ENCODE measurements around the gene PRR20G. TPM values are rescaled to one million over a fixed set of nuclear protein-coding genes. Genes with fewer than 3 reads are reported as not detected.

PRR20G gene
- total RNA-seq, 1 experiment from 2014 or later = not detected

DNA sequence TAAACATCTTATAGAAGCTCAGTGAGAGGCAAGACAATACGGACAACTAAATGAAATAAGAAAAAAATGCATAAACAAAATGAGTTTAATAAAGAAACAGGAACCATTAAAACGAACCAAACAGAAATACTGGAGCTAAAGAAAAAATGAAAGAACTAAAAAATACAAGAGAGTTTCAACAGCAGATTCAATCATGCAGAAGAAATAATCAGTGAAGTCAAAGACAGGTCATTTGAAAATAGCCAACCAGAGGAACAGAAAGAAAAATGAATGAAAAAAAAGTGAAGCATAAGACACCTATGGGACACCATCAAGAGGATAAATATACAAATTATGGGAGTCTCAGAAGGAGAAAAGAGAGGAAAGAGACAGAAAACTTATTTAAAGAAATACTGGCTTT, 42.5 kb upstream of the PRR20G start:
- CTCF ChIA-PET = interaction anchor here (0.6 kb wide), 1 partner anchor 115 kb away, joined by 3 read pairs; no protein-coding TSS in a partner anchor
- POLR2A ChIA-PET = no interaction called here

GRCh38 chr3:127329631-127330285, 41.9 kb upstream of the PRR20G start:
- Mint-ChIP-seq H3K4me1 (ENCODE audit: low read depth, unreplicated experiment) (no peaks in the 10 kb centered on the region), H3K36me3 (ENCODE audit: insufficient read depth, unreplicated experiment) (no peaks in the 10 kb centered on the region), H3K4me3 (ENCODE audit: unreplicated experiment) (no peak overlapping the region), H3K27me3 (ENCODE audit: insufficient read depth, unreplicated experiment) (no peaks in the 10 kb centered on the region), H3K27ac (ENCODE audit: unreplicated experiment) (no peak overlapping the region), H3K9me3 (ENCODE audit: unreplicated experiment) (peaks cover 29% of the 10 kb centered on the region)
- DNase-seq = no peak
- ChIA-PET POLR2A (no interaction called here), CTCF (no interaction called here)
- Histone ChIP-seq H3K4me1 (no peaks in the 10 kb centered on the region), H3K27me3 (replicated peaks; ENCODE audit: control insufficient read depth, insufficient read depth, low read length) (no peaks in the 10 kb centered on the region), H3K9me3 (peaks cover 19% of the 10 kb centered on the region), H3K36me3 (ENCODE audit: control insufficient read depth, insufficient read depth, low read length) (no peaks in the 10 kb centered on the region), H3K4me3 (ENCODE audit: low read depth, low read length) (no peak overlapping the region)
- TF ChIP-seq CTCF (IDR thresholded peaks at IDR 0.05; ENCODE audit: insufficient read depth in 1 of 2, low read depth in 1 of 2, low read length in 1 of 2, severe bottlenecking in 1 of 2, unreplicated experiment in 1 of 2) = no peak
- intact Hi-C loops (cut with micrococcal nuclease; ENCODE audit: unreplicated experiment) = no loop called here
- no TSS peak for BruUV-seq (replicated peaks)

More for the DNA sequence above, 42.5 kb upstream of the PRR20G start:
- no peak for TF ChIP-seq CTCF (IDR thresholded peaks at IDR 0.05; ENCODE audit: insufficient read depth in 1 of 2, low read depth in 1 of 2, low read length in 1 of 2, severe bottlenecking in 1 of 2, unreplicated experiment in 1 of 2)
- intact Hi-C loops (cut with micrococcal nuclease; ENCODE audit: unreplicated experiment) = no loop called here
- Mint-ChIP-seq H3K9me3 (ENCODE audit: unreplicated experiment) (peaks cover 29% of the 10 kb centered on the region), H3K27me3 (ENCODE audit: insufficient read depth, unreplicated experiment) (no peaks in the 10 kb centered on the region), H3K4me3 (ENCODE audit: unreplicated experiment) (no peak overlapping the region), H3K4me1 (ENCODE audit: low read depth, unreplicated experiment) (no peaks in the 10 kb centered on the region), H3K36me3 (ENCODE audit: insufficient read depth, unreplicated experiment) (no peaks in the 10 kb centered on the region), H3K27ac (ENCODE audit: unreplicated experiment) (no peak overlapping the region)
- no peaks in the 10 kb centered on the region for H3K36me3 ChIP-seq (ENCODE audit: control insufficient read depth, insufficient read depth, low read length)
- H3K9me3 ChIP-seq = peaks cover 23% of the 10 kb centered on the region
- no peaks in the 10 kb centered on the region for H3K4me1 ChIP-seq
- no peak for DNase-seq
- H3K27me3 ChIP-seq (replicated peaks; ENCODE audit: control insufficient read depth, insufficient read depth, low read length) = no peaks in the 10 kb centered on the region
- no peak overlapping the region for H3K4me3 ChIP-seq (ENCODE audit: low read depth, low read length)
- no TSS peak for BruUV-seq (replicated peaks)

DNA sequence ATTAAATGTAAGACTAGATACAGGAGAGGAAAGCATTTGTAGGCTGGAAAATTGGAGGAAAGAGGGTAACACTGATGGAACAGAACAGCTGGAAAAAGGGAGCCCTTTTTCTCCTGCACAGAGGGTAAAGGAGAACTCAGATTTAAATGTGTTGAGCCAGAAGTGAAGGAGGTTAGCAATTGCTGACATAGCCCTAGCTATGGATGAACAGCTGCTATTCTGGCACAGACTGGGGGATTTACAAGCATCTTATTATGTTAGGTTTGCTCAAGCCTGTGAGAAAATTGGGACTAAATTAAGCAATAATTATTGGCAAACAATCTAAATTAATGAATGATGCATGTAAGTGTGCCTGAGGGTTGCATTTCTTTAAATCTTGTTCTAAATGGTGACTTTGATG, 40.6 kb upstream of the PRR20G start:
- intact Hi-C loops (cut with micrococcal nuclease; ENCODE audit: unreplicated experiment) = no loop called here
- Histone ChIP-seq H3K9me3 (peaks cover 16% of the 10 kb centered on the region), H3K27me3 (replicated peaks; ENCODE audit: control insufficient read depth, insufficient read depth, low read length) (no peaks in the 10 kb centered on the region), H3K4me1 (no peaks in the 10 kb centered on the region), H3K4me3 (ENCODE audit: low read depth, low read length) (no peak overlapping the region), H3K36me3 (ENCODE audit: control insufficient read depth, insufficient read depth, low read length) (no peaks in the 10 kb centered on the region)
- CTCF ChIA-PET = no interaction called here
- POLR2A ChIA-PET = no interaction called here
- Mint-ChIP-seq H3K4me1 (ENCODE audit: low read depth, unreplicated experiment) (no peaks in the 10 kb centered on the region), H3K27me3 (ENCODE audit: insufficient read depth, unreplicated experiment) (peaks cover under 1% of the 10 kb centered on the region), H3K4me3 (ENCODE audit: unreplicated experiment) (no peak overlapping the region), H3K9me3 (ENCODE audit: unreplicated experiment) (peaks cover 29% of the 10 kb centered on the region), H3K27ac (ENCODE audit: unreplicated experiment) (no peak overlapping the region), H3K36me3 (ENCODE audit: insufficient read depth, unreplicated experiment) (no peaks in the 10 kb centered on the region)
- no TSS peak for BruUV-seq (replicated peaks)
- DNase-seq = no peak
- TF ChIP-seq CTCF (IDR thresholded peaks at IDR 0.05; ENCODE audit: insufficient read depth in 1 of 2, low read depth in 1 of 2, low read length in 1 of 2, severe bottlenecking in 1 of 2, unreplicated experiment in 1 of 2) = no peak

All from Caco-2 (cell line).